ENCODE data around the gene ITGA11. TPM values are rescaled to one million over a fixed set of nuclear protein-coding genes. Genes with fewer than 3 reads are reported as not detected.

Gene ITGA11
- total and polyA plus RNA-seq, 2 experiments from 2014 or later: 0.03 to 0.40 TPM

DNA sequence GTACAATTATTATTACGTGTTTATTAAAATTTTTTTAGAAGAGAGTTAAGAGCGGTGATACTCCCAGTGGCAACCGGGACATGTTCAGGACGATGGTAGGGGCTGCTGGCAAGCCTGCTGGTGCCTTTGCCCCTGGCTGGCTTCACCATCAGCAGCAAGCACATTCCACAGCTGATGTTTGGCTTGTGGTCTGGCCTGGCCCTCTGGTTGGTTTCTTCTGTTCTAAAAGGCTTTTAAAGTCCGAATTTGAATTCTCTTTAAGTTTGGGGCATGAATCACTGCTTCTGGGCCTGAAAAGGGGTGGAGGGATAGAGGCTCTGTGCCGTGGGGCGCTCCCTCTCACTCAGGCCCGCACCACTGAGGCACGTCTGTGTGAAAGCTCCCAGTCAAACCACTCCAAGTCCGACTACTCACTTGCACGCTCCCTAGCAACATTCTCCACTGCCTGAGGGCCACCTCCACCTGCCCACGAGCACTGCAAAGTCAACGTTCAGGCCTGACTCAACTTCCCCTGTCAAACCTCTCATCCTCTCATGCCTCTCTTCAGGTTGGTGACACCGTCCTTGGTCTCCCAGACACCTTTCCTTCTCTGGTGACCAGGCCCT is 10.1 kb downstream of the ITGA11 start:
- Histone ChIP-seq H3K9me2 (ENCODE audit: insufficient read depth) (no peaks in the 10 kb centered on the region), H2AFZ (no peak overlapping the region), H3F3A (replicated peaks; ENCODE audit: low read depth) (no peaks in the 10 kb centered on the region), H3K4me1 (ENCODE audit: insufficient read depth) (peaks cover 13% of the 10 kb centered on the region), H3K79me2 (replicated peaks; ENCODE audit: insufficient read depth) (no peaks in the 10 kb centered on the region), H3K4me2 (no peak overlapping the region), H4K20me1 (replicated peaks; ENCODE audit: insufficient read depth) (no peaks in the 10 kb centered on the region), H3K27ac (ENCODE audit: low read depth) (no peak overlapping the region), H3K36me3 (ENCODE audit: insufficient read depth) (no peaks in the 10 kb centered on the region), H3K27me3 (ENCODE audit: insufficient read depth) (no peaks in the 10 kb centered on the region), H3K4me3 (no peak overlapping the region)
- peaks cover 4% of the 10 kb centered on the region for H3K27me3 Mint-ChIP-seq (ENCODE audit: insufficient read depth, low read depth, poor library complexity)
- no peak overlapping the region for H3K4me3 Mint-ChIP-seq
- H3K27ac Mint-ChIP-seq: no peak overlapping the region
- TF ChIP-seq ETS1 (IDR thresholded peaks at IDR 0.05): no peak
- TF ChIP-seq STAT1 (IDR thresholded peaks at IDR 0.05; ENCODE audit: unreplicated experiment): no peak
- TF ChIP-seq ZNF331 (CRISPR knock-in tag; IDR thresholded peaks at IDR 0.05; ENCODE audit: low read depth): no peak
- TF ChIP-seq CREB1 (CRISPR knock-in tag; IDR thresholded peaks at IDR 0.05; ENCODE audit: low read depth): no peak
- no peak for TF ChIP-seq POLR2AphosphoS5 (IDR thresholded peaks at IDR 0.05; ENCODE audit: low read depth)
- no peak for TF ChIP-seq JUNB (IDR thresholded peaks at IDR 0.05; ENCODE audit: unreplicated experiment)
- TF ChIP-seq ZNF462 (CRISPR knock-in tag; IDR thresholded peaks at IDR 0.05): no peak
- TF ChIP-seq NANOG (IDR thresholded peaks at IDR 0.05; ENCODE audit: borderline replicate concordance): no peak
- TF ChIP-seq, protein P1, sequence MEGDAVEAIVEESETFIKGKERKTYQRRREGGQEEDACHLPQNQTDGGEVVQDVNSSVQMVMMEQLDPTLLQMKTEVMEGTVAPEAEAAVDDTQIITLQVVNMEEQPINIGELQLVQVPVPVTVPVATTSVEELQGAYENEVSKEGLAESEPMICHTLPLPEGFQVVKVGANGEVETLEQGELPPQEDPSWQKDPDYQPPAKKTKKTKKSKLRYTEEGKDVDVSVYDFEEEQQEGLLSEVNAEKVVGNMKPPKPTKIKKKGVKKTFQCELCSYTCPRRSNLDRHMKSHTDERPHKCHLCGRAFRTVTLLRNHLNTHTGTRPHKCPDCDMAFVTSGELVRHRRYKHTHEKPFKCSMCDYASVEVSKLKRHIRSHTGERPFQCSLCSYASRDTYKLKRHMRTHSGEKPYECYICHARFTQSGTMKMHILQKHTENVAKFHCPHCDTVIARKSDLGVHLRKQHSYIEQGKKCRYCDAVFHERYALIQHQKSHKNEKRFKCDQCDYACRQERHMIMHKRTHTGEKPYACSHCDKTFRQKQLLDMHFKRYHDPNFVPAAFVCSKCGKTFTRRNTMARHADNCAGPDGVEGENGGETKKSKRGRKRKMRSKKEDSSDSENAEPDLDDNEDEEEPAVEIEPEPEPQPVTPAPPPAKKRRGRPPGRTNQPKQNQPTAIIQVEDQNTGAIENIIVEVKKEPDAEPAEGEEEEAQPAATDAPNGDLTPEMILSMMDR (conservative IDR thresholded peaks at IDR 0.05; ENCODE audit: low read depth in 2 of 2): no peak
- no peak for TF ChIP-seq EZH2phosphoT487 (IDR thresholded peaks at IDR 0.05; ENCODE audit: unreplicated experiment)
- TF ChIP-seq EZH2 (IDR thresholded peaks at IDR 0.05; ENCODE audit: low read depth, unreplicated experiment): no peak
- no peak for TF ChIP-seq ZNF114 (CRISPR knock-in tag; IDR thresholded peaks at IDR 0.05)
- TF ChIP-seq, protein P2, sequence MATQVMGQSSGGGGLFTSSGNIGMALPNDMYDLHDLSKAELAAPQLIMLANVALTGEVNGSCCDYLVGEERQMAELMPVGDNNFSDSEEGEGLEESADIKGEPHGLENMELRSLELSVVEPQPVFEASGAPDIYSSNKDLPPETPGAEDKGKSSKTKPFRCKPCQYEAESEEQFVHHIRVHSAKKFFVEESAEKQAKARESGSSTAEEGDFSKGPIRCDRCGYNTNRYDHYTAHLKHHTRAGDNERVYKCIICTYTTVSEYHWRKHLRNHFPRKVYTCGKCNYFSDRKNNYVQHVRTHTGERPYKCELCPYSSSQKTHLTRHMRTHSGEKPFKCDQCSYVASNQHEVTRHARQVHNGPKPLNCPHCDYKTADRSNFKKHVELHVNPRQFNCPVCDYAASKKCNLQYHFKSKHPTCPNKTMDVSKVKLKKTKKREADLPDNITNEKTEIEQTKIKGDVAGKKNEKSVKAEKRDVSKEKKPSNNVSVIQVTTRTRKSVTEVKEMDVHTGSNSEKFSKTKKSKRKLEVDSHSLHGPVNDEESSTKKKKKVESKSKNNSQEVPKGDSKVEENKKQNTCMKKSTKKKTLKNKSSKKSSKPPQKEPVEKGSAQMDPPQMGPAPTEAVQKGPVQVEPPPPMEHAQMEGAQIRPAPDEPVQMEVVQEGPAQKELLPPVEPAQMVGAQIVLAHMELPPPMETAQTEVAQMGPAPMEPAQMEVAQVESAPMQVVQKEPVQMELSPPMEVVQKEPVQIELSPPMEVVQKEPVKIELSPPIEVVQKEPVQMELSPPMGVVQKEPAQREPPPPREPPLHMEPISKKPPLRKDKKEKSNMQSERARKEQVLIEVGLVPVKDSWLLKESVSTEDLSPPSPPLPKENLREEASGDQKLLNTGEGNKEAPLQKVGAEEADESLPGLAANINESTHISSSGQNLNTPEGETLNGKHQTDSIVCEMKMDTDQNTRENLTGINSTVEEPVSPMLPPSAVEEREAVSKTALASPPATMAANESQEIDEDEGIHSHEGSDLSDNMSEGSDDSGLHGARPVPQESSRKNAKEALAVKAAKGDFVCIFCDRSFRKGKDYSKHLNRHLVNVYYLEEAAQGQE (IDR thresholded peaks at IDR 0.05; ENCODE audit: unreplicated experiment): no peak
- H3K4me1 Mint-ChIP-seq: peaks cover 29% of the 10 kb centered on the region
- no peaks in the 10 kb centered on the region for H3K9me3 Mint-ChIP-seq
- no peak for DNase-seq (ENCODE audit: low spot score)
- peak; percentile 17; the same call in 1 of the 3 replicates for ATAC-seq
- no peaks in the 10 kb centered on the region; the same call in 2 of the 3 replicates for H3K36me3 Mint-ChIP-seq (ENCODE audit: low read depth)

Data from GM23338 (cell line).